Smooth muscle cell (in vitro differentiated cells): ENCODE data around the gene HMG20A. TPM values are rescaled to one million over a fixed set of nuclear protein-coding genes. Genes with fewer than 3 reads are reported as not detected.

Experiments
- DNase-seq: peaks from one replicate; lab custom pipeline; 2025; ENCODE audit not compliant: unreplicated experiment; lab: John Stamatoyannopoulos, UW
- H2AFZ ChIP-seq: fragments of 200-600 bp; sonication (generic); 2 replicates; pipeline ENCODE4 v1.6.0; 2016; ENCODE audit warnings: antibody characterized with exemption, low read depth, mild to moderate bottlenecking
- H3F3A ChIP-seq: fragments of 200-600 bp; sonication (generic); 2 replicates; pipeline ENCODE4 v1.6.0; 2017; ENCODE audit warnings: antibody characterized with exemption, low read depth
- H3K27ac ChIP-seq: fragments of 200-600 bp; sonication (generic); 2 replicates; pipeline ENCODE4 v1.5.1; 2016; ENCODE audit warnings: low read depth, mild to moderate bottlenecking
- H3K27me3 ChIP-seq: fragments of 200-600 bp; sonication (generic); 2 replicates; pipeline ENCODE4 v1.6.1; 2016; ENCODE audit warnings: low read depth, mild to moderate bottlenecking
- H3K36me3 ChIP-seq: fragments of 200-600 bp; sonication (generic); 2 replicates; pipeline ENCODE4 v1.5.1; 2016; ENCODE audit warnings: low read depth
- H3K4me1 ChIP-seq: fragments of 200-600 bp; sonication (generic); 2 replicates; pipeline ENCODE4 v1.5.1; 2016; ENCODE audit warnings: low read depth
- H3K4me2 ChIP-seq: fragments of 200-600 bp; sonication (generic); 2 replicates; pipeline ENCODE4 v1.6.0; 2016; ENCODE audit warnings: mild to moderate bottlenecking
- H3K4me3 ChIP-seq: fragments of 200-600 bp; sonication (generic); 2 replicates; pipeline ENCODE4 v1.5.1; 2016; ENCODE audit warnings: mild to moderate bottlenecking
- H3K79me2 ChIP-seq: fragments of 200-600 bp; sonication (generic); 2 replicates; pipeline ENCODE4 v1.6.0; 2016; ENCODE audit warnings: low read depth, mild to moderate bottlenecking
- H3K9ac ChIP-seq: fragments of 200-600 bp; sonication (generic); 2 replicates; pipeline ENCODE4 v1.6.0; 2016; ENCODE audit warnings: low read depth
- H3K9me3 ChIP-seq: fragments of 200-600 bp; sonication (generic); replicated peaks from 2 replicates; pipeline ENCODE4 v1.5.1; 2016; ENCODE audit warnings: low read depth
- H4K20me1 ChIP-seq: fragments of 200-600 bp; sonication (generic); 2 replicates; pipeline ENCODE4 v1.6.0; 2016; ENCODE audit warnings: low read depth
- WGBS: methylation state at CpG from one replicate; pipeline ENCODE4 v1.1.7; 2016; ENCODE audit warnings: low lambda C conversion rate; 5-methylcytosine and 5-hydroxymethylcytosine counted together
- polyA plus RNA-seq: library from polyadenylated mRNA; unstranded; fragments of >200 nt; fragmentation: Nextera tagmentation; extraction: Ambion mirVana; gene quantifications from 2 replicates; pipeline ENCODE4 v1.2.1, GENCODE V29; 2016
- total RNA-seq: library from RNA; depleted of rRNA; stranded (reverse); fragments of >200 nt; gene quantifications from 2 replicates; pipeline ENCODE4 v1.2.3, GENCODE V29; 2014
- TF ChIP-seq, protein P1 (sequence below): fragments of 200-600 bp; sonication (generic); IDR thresholded peaks from 2 replicates; pipeline ENCODE4 v1.5.1; 2017; ENCODE audit warnings: borderline replicate concordance, mild to moderate bottlenecking, antibody characterized with exemption; ENCODE audit not compliant: insufficient read depth, poor library complexity, severe bottlenecking

HMG20A gene
- total and polyA plus RNA-seq, 2 experiments from 2014 or later = 20.5 to 40.3 TPM

GRCh38 chr15:77480859-77481633 is 60.4 kb downstream of the HMG20A start:
- no peaks in the 10 kb centered on the region for H3K79me2 ChIP-seq
- no peaks in the 10 kb centered on the region for H3F3A ChIP-seq

DNA sequence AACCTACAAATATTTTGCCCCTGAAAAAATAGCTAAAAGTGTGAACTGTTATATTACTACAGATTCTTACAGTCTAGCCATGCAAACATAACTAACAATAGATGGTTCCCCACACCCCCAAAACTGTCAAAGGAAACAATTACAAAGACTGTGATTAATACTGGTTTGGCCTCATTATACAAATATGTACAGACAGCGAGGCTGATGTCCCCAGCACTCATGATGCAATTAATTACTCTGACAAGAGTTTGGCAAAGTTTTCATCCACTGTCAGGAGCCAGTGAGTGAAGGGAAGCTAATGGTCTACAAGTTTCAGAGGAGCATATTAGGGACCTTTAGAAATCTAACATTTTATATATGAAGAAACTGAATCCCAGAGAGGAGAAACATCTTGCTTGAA is 61.0 kb downstream of the HMG20A start:
- Histone ChIP-seq H3K27ac (no peak overlapping the region), H4K20me1 (no peaks in the 10 kb centered on the region), H3K27me3 (no peaks in the 10 kb centered on the region), H3F3A (no peaks in the 10 kb centered on the region), H3K4me3 (no peak overlapping the region), H3K79me2 (no peaks in the 10 kb centered on the region), H2AFZ (no peak overlapping the region), H3K4me1 (peaks cover 15% of the 10 kb centered on the region), H3K4me2 (no peak overlapping the region), H3K9me3 (no peaks in the 10 kb centered on the region), H3K36me3 (no peaks in the 10 kb centered on the region), H3K9ac (no peak overlapping the region)
- WGBS = 53% methylated on average over 1 of the region's 1 CpG
- no peak for DNase-seq
- TF ChIP-seq, protein P1, sequence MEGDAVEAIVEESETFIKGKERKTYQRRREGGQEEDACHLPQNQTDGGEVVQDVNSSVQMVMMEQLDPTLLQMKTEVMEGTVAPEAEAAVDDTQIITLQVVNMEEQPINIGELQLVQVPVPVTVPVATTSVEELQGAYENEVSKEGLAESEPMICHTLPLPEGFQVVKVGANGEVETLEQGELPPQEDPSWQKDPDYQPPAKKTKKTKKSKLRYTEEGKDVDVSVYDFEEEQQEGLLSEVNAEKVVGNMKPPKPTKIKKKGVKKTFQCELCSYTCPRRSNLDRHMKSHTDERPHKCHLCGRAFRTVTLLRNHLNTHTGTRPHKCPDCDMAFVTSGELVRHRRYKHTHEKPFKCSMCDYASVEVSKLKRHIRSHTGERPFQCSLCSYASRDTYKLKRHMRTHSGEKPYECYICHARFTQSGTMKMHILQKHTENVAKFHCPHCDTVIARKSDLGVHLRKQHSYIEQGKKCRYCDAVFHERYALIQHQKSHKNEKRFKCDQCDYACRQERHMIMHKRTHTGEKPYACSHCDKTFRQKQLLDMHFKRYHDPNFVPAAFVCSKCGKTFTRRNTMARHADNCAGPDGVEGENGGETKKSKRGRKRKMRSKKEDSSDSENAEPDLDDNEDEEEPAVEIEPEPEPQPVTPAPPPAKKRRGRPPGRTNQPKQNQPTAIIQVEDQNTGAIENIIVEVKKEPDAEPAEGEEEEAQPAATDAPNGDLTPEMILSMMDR = no peak

More at GRCh38 chr15:77480859-77481633, 60.4 kb downstream of the HMG20A start:
- no peak overlapping the region for H2AFZ ChIP-seq
- TF ChIP-seq, protein P1 = no peak
- H3K27ac ChIP-seq = no peak overlapping the region
- H4K20me1 ChIP-seq = no peaks in the 10 kb centered on the region
- 92% methylated on average over 2 of the region's 2 CpGs for WGBS
- H3K9me3 ChIP-seq = no peaks in the 10 kb centered on the region
- no peaks in the 10 kb centered on the region for H3K27me3 ChIP-seq
- H3K9ac ChIP-seq = no peak overlapping the region
- no peaks in the 10 kb centered on the region for H3K36me3 ChIP-seq
- H3K4me2 ChIP-seq = no peak overlapping the region
- no peak overlapping the region for H3K4me3 ChIP-seq
- H3K4me1 ChIP-seq = peaks cover 15% of the 10 kb centered on the region
- no peak for DNase-seq

- H2AFZ ChIP-seq = no peak overlapping the region
- TF ChIP-seq, protein P1 = no peak
- H3K9me3 ChIP-seq = no peaks in the 10 kb centered on the region
- WGBS = 60% methylated on average over 2 of the region's 2 CpGs
- H3K27ac ChIP-seq = no peak overlapping the region
- H3K36me3 ChIP-seq = no peaks in the 10 kb centered on the region
- no peak overlapping the region for H3K4me3 ChIP-seq
- H3K9ac ChIP-seq = no peak overlapping the region
- no peaks in the 10 kb centered on the region for H4K20me1 ChIP-seq
- no peaks in the 10 kb centered on the region for H3K27me3 ChIP-seq
- peak overlapping the region; percentile 40 for H3K4me2 ChIP-seq
- no peaks in the 10 kb centered on the region for H3F3A ChIP-seq
- no peak for DNase-seq
- H3K79me2 ChIP-seq = no peaks in the 10 kb centered on the region
- H3K4me1 ChIP-seq = peaks cover 15% of the 10 kb centered on the region
Measured at GRCh38 chr15:77482570-77482969, 61.9 kb downstream of the HMG20A start.
